ENCODE results near the gene ENO4. TPM values are rescaled to one million over a fixed set of nuclear protein-coding genes. Genes with fewer than 3 reads are reported as not detected.

ENO4 gene
- total RNA-seq, 1 experiment from 2014 or later: 0.42 TPM

DNA sequence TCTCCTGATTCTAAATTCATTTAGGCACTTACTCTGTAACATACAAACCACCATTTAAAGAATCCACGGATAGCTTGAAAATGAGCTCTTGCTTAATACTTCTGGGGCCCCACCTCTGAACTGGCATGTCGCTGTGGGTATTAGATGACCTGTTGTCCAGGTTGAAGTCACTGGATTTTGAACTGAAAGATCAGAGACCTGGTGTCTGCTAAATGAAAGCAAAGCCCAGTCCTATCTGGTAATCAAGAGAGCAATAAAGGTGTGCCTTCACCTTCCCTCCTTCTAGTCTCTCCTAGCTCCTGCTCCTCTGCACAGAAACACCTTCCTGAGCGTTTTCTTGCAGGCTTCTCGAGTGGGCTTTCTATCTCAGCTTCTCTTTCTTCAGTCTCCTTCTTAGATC lies 4.4 kb downstream of the ENO4 start:
- TF ChIP-seq TEAD4 (CRISPR knock-in tag; IDR thresholded peaks at IDR 0.05) (no peak), ESRRA (CRISPR knock-in tag; IDR thresholded peaks at IDR 0.05; ENCODE audit: borderline replicate concordance) (no peak), NFYB (CRISPR knock-in tag; conservative IDR thresholded peaks at IDR 0.05; ENCODE audit: low read depth) (no peak)
- TF ChIP-seq, protein P1, sequence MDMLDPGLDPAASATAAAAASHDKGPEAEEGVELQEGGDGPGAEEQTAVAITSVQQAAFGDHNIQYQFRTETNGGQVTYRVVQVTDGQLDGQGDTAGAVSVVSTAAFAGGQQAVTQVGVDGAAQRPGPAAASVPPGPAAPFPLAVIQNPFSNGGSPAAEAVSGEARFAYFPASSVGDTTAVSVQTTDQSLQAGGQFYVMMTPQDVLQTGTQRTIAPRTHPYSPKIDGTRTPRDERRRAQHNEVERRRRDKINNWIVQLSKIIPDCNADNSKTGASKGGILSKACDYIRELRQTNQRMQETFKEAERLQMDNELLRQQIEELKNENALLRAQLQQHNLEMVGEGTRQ (CRISPR knock-in tag; IDR thresholded peaks at IDR 0.05): no peak
- Mint-ChIP-seq H3K27me3 (ENCODE audit: low read depth) (peaks cover 20% of the 10 kb centered on the region), H3K4me3 (no peak overlapping the region), H3K36me3 (peaks cover 6% of the 10 kb centered on the region), H3K27ac (no peak overlapping the region), H3K9me3 (peaks cover 12% of the 10 kb centered on the region), H3K4me1 (peaks cover 10% of the 10 kb centered on the region)
- ATAC-seq (no peak), DNase-seq (ENCODE audit: low spot score) (no peak)
- POLR2A ChIA-PET: no interaction called here
- CTCF ChIA-PET: interaction anchor here (0.8 to 0.9 kb wide), 2 partner anchors 36 to 46 kb away, joined by 3 read pairs; no protein-coding TSS in a partner anchor

DNA sequence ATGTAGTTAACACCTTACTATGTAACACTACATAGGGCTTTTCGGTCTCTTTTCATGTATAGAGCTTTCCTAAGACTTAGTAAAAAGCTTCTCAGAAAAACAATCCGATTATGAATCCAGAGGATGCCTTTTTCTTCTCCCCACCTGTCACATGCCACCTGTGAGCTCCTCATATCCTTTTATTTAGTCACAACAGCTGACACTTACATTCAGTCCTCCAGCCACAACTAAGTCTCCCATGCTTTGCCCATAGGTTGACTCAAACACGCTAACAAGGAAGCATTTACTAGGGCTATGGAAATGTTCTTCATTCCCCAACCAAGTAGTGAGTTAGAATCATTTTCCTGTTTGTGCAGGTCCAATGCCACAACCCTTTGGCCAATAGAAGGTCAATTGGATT lies 7.9 kb downstream of the ENO4 start:
- POLR2A ChIA-PET: interaction anchor here (0.6 kb wide), 1 partner anchor 15 kb away, joined by 3 read pairs; no protein-coding TSS in a partner anchor

More for the DNA sequence above, 7.9 kb downstream of the ENO4 start:
- Mint-ChIP-seq H3K4me3 (no peak overlapping the region), H3K27ac (no peak overlapping the region), H3K27me3 (ENCODE audit: low read depth) (no peaks in the 10 kb centered on the region; the same call in 1 of the 2 replicates), H3K36me3 (peaks cover 6% of the 10 kb centered on the region), H3K9me3 (peaks cover 12% of the 10 kb centered on the region), H3K4me1 (no peaks in the 10 kb centered on the region)
- ATAC-seq (no peak), DNase-seq (ENCODE audit: low spot score) (no peak)
- TF ChIP-seq ESRRA (CRISPR knock-in tag; IDR thresholded peaks at IDR 0.05; ENCODE audit: borderline replicate concordance) (no peak), HMGA2 (CRISPR knock-in tag; IDR thresholded peaks at IDR 0.05) (no peak), ZNF423 (CRISPR knock-in tag; IDR thresholded peaks at IDR 0.05) (no peak), JAZF1 (CRISPR knock-in tag; IDR thresholded peaks at IDR 0.05) (no peak), NR2C2 (CRISPR knock-in tag; IDR thresholded peaks at IDR 0.05) (no peak), ZNF396 (CRISPR knock-in tag; IDR thresholded peaks at IDR 0.05; ENCODE audit: borderline replicate concordance) (no peak), ZNF317 (CRISPR knock-in tag; IDR thresholded peaks at IDR 0.05; ENCODE audit: borderline replicate concordance, low read depth) (no peak), RORB (CRISPR knock-in tag; IDR thresholded peaks at IDR 0.05) (no peak), ZNF121 (CRISPR knock-in tag; IDR thresholded peaks at IDR 0.05) (no peak), ZNF263 (CRISPR knock-in tag; IDR thresholded peaks at IDR 0.05; ENCODE audit: low read depth) (no peak), ZNF138 (CRISPR knock-in tag; conservative IDR thresholded peaks at IDR 0.05) (no peak), ELF4 (CRISPR knock-in tag; IDR thresholded peaks at IDR 0.05; ENCODE audit: low read depth) (no peak)
- TF ChIP-seq, protein P2, sequence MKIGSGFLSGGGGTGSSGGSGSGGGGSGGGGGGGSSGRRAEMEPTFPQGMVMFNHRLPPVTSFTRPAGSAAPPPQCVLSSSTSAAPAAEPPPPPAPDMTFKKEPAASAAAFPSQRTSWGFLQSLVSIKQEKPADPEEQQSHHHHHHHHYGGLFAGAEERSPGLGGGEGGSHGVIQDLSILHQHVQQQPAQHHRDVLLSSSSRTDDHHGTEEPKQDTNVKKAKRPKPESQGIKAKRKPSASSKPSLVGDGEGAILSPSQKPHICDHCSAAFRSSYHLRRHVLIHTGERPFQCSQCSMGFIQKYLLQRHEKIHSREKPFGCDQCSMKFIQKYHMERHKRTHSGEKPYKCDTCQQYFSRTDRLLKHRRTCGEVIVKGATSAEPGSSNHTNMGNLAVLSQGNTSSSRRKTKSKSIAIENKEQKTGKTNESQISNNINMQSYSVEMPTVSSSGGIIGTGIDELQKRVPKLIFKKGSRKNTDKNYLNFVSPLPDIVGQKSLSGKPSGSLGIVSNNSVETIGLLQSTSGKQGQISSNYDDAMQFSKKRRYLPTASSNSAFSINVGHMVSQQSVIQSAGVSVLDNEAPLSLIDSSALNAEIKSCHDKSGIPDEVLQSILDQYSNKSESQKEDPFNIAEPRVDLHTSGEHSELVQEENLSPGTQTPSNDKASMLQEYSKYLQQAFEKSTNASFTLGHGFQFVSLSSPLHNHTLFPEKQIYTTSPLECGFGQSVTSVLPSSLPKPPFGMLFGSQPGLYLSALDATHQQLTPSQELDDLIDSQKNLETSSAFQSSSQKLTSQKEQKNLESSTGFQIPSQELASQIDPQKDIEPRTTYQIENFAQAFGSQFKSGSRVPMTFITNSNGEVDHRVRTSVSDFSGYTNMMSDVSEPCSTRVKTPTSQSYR (CRISPR knock-in tag; IDR thresholded peaks at IDR 0.05): no peak
- TF ChIP-seq, protein P3, sequence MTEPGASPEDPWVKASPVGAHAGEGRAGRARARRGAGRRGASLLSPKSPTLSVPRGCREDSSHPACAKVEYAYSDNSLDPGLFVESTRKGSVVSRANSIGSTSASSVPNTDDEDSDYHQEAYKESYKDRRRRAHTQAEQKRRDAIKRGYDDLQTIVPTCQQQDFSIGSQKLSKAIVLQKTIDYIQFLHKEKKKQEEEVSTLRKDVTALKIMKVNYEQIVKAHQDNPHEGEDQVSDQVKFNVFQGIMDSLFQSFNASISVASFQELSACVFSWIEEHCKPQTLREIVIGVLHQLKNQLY (CRISPR knock-in tag; IDR thresholded peaks at IDR 0.05): no peak
- TF ChIP-seq, protein P4, sequence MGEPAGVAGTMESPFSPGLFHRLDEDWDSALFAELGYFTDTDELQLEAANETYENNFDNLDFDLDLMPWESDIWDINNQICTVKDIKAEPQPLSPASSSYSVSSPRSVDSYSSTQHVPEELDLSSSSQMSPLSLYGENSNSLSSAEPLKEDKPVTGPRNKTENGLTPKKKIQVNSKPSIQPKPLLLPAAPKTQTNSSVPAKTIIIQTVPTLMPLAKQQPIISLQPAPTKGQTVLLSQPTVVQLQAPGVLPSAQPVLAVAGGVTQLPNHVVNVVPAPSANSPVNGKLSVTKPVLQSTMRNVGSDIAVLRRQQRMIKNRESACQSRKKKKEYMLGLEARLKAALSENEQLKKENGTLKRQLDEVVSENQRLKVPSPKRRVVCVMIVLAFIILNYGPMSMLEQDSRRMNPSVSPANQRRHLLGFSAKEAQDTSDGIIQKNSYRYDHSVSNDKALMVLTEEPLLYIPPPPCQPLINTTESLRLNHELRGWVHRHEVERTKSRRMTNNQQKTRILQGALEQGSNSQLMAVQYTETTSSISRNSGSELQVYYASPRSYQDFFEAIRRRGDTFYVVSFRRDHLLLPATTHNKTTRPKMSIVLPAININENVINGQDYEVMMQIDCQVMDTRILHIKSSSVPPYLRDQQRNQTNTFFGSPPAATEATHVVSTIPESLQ (CRISPR knock-in tag; IDR thresholded peaks at IDR 0.05): no peak
- TF ChIP-seq, protein P5, sequence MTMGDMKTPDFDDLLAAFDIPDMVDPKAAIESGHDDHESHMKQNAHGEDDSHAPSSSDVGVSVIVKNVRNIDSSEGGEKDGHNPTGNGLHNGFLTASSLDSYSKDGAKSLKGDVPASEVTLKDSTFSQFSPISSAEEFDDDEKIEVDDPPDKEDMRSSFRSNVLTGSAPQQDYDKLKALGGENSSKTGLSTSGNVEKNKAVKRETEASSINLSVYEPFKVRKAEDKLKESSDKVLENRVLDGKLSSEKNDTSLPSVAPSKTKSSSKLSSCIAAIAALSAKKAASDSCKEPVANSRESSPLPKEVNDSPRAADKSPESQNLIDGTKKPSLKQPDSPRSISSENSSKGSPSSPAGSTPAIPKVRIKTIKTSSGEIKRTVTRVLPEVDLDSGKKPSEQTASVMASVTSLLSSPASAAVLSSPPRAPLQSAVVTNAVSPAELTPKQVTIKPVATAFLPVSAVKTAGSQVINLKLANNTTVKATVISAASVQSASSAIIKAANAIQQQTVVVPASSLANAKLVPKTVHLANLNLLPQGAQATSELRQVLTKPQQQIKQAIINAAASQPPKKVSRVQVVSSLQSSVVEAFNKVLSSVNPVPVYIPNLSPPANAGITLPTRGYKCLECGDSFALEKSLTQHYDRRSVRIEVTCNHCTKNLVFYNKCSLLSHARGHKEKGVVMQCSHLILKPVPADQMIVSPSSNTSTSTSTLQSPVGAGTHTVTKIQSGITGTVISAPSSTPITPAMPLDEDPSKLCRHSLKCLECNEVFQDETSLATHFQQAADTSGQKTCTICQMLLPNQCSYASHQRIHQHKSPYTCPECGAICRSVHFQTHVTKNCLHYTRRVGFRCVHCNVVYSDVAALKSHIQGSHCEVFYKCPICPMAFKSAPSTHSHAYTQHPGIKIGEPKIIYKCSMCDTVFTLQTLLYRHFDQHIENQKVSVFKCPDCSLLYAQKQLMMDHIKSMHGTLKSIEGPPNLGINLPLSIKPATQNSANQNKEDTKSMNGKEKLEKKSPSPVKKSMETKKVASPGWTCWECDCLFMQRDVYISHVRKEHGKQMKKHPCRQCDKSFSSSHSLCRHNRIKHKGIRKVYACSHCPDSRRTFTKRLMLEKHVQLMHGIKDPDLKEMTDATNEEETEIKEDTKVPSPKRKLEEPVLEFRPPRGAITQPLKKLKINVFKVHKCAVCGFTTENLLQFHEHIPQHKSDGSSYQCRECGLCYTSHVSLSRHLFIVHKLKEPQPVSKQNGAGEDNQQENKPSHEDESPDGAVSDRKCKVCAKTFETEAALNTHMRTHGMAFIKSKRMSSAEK (CRISPR knock-in tag; IDR thresholded peaks at IDR 0.05; ENCODE audit: borderline replicate concordance): no peak
- TF ChIP-seq, protein P6, sequence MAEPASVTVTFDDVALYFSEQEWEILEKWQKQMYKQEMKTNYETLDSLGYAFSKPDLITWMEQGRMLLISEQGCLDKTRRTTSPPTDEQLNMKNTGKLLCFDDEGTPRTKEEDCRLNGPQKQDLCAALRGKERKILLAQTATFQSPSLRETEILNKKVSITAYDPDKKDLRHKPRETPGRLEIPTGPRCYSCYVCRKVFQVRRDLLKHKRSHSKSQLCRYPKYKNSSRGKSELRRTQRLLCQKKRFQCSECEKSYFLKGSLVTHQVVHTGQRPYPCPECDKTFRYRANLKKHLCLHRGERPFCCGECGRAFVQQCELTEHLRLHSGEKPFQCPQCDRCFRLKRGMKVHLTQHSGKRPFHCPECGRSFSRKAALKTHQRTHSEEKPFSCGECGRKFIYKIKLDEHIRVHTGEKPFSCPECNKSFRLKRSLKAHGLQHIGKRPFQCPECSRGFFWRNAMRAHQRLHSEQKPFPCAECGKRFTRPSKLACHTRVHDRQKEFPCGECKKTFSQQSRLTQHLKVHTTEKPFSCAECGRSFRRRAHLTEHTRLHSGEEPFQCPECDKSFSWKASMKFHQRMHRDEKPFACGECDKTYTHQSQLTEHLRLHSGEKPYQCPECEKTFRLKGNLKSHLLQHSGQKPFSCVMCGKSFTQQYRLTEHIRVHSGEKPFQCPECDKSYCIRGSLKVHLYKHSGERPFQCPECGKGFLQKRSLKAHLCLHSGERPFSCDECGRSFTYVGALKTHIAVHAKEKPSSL (CRISPR knock-in tag; conservative IDR thresholded peaks at IDR 0.05): no peak
- CTCF ChIA-PET: interaction anchor here (0.5 to 0.9 kb wide), 2 partner anchors 30 to 334 kb away, joined by 3 read pairs; no protein-coding TSS in a partner anchor

All from WTC11 (cell line).